Activated T-helper 2 cell treated with anti-CD3 and anti-CD28 coated beads, Interferon-gamma antibody, Interleukin-2, Interleukin-4, amounts not matched to agents 10 μg/mL and 5 μg/mL and 100 μg/mL, durations not matched to agents 14 hours and 24 hours and 36 hours (primary cell): ENCODE results near the gene DENND2D. TPM values are rescaled to one million over a fixed set of nuclear protein-coding genes. Genes with fewer than 3 reads are reported as not detected.
A peak's percentile ranks its signal among the peaks of the same experiment; 100 is the strongest.

Source experiments
- DNase-seq: peaks from one replicate; pipeline ENCODE4 v3.0.0; 2021; ENCODE audit warnings: low spot score
- H3K27ac Mint-ChIP-seq: one replicate; pipeline ENCODE4 v1.8.0; 2021; ENCODE audit warnings: mixed read lengths
- H3K27me3 Mint-ChIP-seq: one replicate; pipeline ENCODE4 v1.8.0; 2021; ENCODE audit warnings: low read depth, mixed read lengths
- H3K36me3 Mint-ChIP-seq: one replicate; pipeline ENCODE4 v1.8.0; 2021; ENCODE audit warnings: low read depth, mixed read lengths
- H3K4me1 Mint-ChIP-seq: one replicate; pipeline ENCODE4 v1.8.0; 2021; ENCODE audit warnings: low read depth, mixed read lengths
- H3K4me3 Mint-ChIP-seq: one replicate; pipeline ENCODE4 v1.8.0; 2021; ENCODE audit warnings: low read depth, mild to moderate bottlenecking, moderate library complexity, mixed read lengths
- H3K9me3 Mint-ChIP-seq: one replicate; pipeline ENCODE4 v1.8.0; 2021; ENCODE audit warnings: mixed read lengths
- intact Hi-C: fragments of 100-400 bp; cut with micrococcal nuclease; formaldehyde crosslinking; loops from one replicate; pipeline ENCODE4 v1.15.1; 2023
- total RNA-seq: library from RNA; stranded (reverse); gene quantifications from 2 replicates; pipeline ENCODE4 v1.2.3, GENCODE V29; 2022

The DENND2D gene
- total RNA-seq, 1 donor from 2014 or later: 139 TPM

GRCh38 chr1:111197598-111198284 lies 2.7 kb downstream of the DENND2D start:
- peak overlapping the region; percentile 97 for H3K27ac Mint-ChIP-seq
- H3K4me3 Mint-ChIP-seq: peak overlapping the region; percentile 98
- DNase-seq: no peak
- intact Hi-C loops: loop anchor here (2.0 kb wide), 1 partner anchor 57 kb away; the partner anchor contains the start of genes CEPT1 and DRAM2
- H3K36me3 Mint-ChIP-seq: peaks cover 73% of the 10 kb centered on the region
- no peaks in the 10 kb centered on the region for H3K9me3 Mint-ChIP-seq
- H3K4me1 Mint-ChIP-seq: peaks cover 80% of the 10 kb centered on the region
- H3K27me3 Mint-ChIP-seq: no peaks in the 10 kb centered on the region

- no peak for DNase-seq
- H3K27ac Mint-ChIP-seq: peak overlapping the region; percentile 57
- intact Hi-C loops: loop anchor here (2.0 kb wide), 1 partner anchor 55 kb away; the partner anchor contains the start of genes CEPT1 and DRAM2
- peaks cover 80% of the 10 kb centered on the region for H3K4me1 Mint-ChIP-seq
- no peaks in the 10 kb centered on the region for H3K9me3 Mint-ChIP-seq
- H3K4me3 Mint-ChIP-seq: peak overlapping the region; percentile 98
- H3K36me3 Mint-ChIP-seq: peaks cover 89% of the 10 kb centered on the region
- no peaks in the 10 kb centered on the region for H3K27me3 Mint-ChIP-seq
Observed at GRCh38 chr1:111196213-111196612, 4.2 kb downstream of the DENND2D start.

GRCh38 chr1:111195002-111195684 lies 5.3 kb downstream of the DENND2D start:
- intact Hi-C loops: no loop called here
- peak overlapping the region; percentile 98 for H3K4me3 Mint-ChIP-seq

GRCh38 chr1:111193712-111194480 lies 6.5 kb downstream of the DENND2D start:
- intact Hi-C loops: loop anchor here (5.0 kb wide), 1 partner anchor 33 kb away; the partner anchor contains the start of gene CHI3L2
- no peaks in the 10 kb centered on the region for H3K9me3 Mint-ChIP-seq
- H3K4me3 Mint-ChIP-seq: peak overlapping the region; percentile 19
- H3K36me3 Mint-ChIP-seq: peaks cover 99% of the 10 kb centered on the region
- peak overlapping the region; percentile 89 for H3K27ac Mint-ChIP-seq
- no peaks in the 10 kb centered on the region for H3K27me3 Mint-ChIP-seq
- peaks cover 93% of the 10 kb centered on the region for H3K4me1 Mint-ChIP-seq
- DNase-seq: no peak

More at GRCh38 chr1:111195002-111195684, 5.3 kb downstream of the DENND2D start:
- Mint-ChIP-seq H3K27ac (peak overlapping the region; percentile 50), H3K9me3 (no peaks in the 10 kb centered on the region), H3K27me3 (no peaks in the 10 kb centered on the region), H3K4me1 (peaks cover 82% of the 10 kb centered on the region), H3K36me3 (peaks cover 99% of the 10 kb centered on the region)
- DNase-seq: no peak

- Mint-ChIP-seq H3K36me3 (peaks cover 99% of the 10 kb centered on the region), H3K27me3 (no peaks in the 10 kb centered on the region), H3K4me1 (peaks cover 90% of the 10 kb centered on the region), H3K27ac (peak overlapping the region; percentile 89), H3K4me3 (no peak overlapping the region), H3K9me3 (no peaks in the 10 kb centered on the region)
- no peak for DNase-seq
- intact Hi-C loops: loop anchor here (5.0 kb wide), 1 partner anchor 34 kb away; the partner anchor contains the start of gene CHI3L2
Observed at GRCh38 chr1:111192658-111193519, 7.6 kb downstream of the DENND2D start.

GRCh38 chr1:111192074-111192473 lies 8.4 kb downstream of the DENND2D start:
- no peak for DNase-seq
- no peaks in the 10 kb centered on the region for H3K27me3 Mint-ChIP-seq
- H3K4me1 Mint-ChIP-seq: peaks cover 86% of the 10 kb centered on the region
- peaks cover 99% of the 10 kb centered on the region for H3K36me3 Mint-ChIP-seq
- H3K27ac Mint-ChIP-seq: peak overlapping the region; percentile 26
- no peak overlapping the region for H3K4me3 Mint-ChIP-seq
- intact Hi-C loops: loop anchor here (5.0 kb wide), 1 partner anchor 35 kb away; the partner anchor contains the start of gene CHI3L2
- H3K9me3 Mint-ChIP-seq: no peaks in the 10 kb centered on the region

- Mint-ChIP-seq H3K27me3 (no peaks in the 10 kb centered on the region), H3K4me3 (no peak overlapping the region), H3K9me3 (no peaks in the 10 kb centered on the region), H3K4me1 (peaks cover 84% of the 10 kb centered on the region), H3K27ac (peak overlapping the region; percentile 24), H3K36me3 (peaks cover 99% of the 10 kb centered on the region)
- DNase-seq: no peak
- intact Hi-C loops: loop anchor here (5.0 kb wide), 1 partner anchor 36 kb away; the partner anchor contains the start of gene CHI3L2
Observed at GRCh38 chr1:111191496-111191895, 8.9 kb downstream of the DENND2D start.

GRCh38 chr1:111190931-111191451 lies 9.5 kb downstream of the DENND2D start:
- Mint-ChIP-seq H3K36me3 (peaks cover 99% of the 10 kb centered on the region), H3K4me3 (no peak overlapping the region), H3K27ac (peak overlapping the region; percentile 24), H3K27me3 (no peaks in the 10 kb centered on the region), H3K9me3 (no peaks in the 10 kb centered on the region), H3K4me1 (peaks cover 79% of the 10 kb centered on the region)
- no peak for DNase-seq
- intact Hi-C loops: loop anchor here (5.0 kb wide), 1 partner anchor 36 kb away; the partner anchor contains the start of gene CHI3L2

- H3K4me3 Mint-ChIP-seq: no peak overlapping the region
Observed at GRCh38 chr1:111184663-111185062, 15.8 kb downstream of the DENND2D start.

GRCh38 chr1:111183308-111184069 lies 17.0 kb downstream of the DENND2D start:
- H3K4me1 Mint-ChIP-seq: peaks cover 25% of the 10 kb centered on the region
- intact Hi-C loops: no loop called here
- no peaks in the 10 kb centered on the region for H3K27me3 Mint-ChIP-seq

More at GRCh38 chr1:111184663-111185062, 15.8 kb downstream of the DENND2D start:
- H3K27ac Mint-ChIP-seq: no peak overlapping the region
- DNase-seq: no peak
- H3K36me3 Mint-ChIP-seq: peaks cover 86% of the 10 kb centered on the region
- no peaks in the 10 kb centered on the region for H3K27me3 Mint-ChIP-seq
- no peaks in the 10 kb centered on the region for H3K9me3 Mint-ChIP-seq
- H3K4me1 Mint-ChIP-seq: peaks cover 32% of the 10 kb centered on the region
- intact Hi-C loops: no loop called here

GRCh38 chr1:111182052-111182451 lies 18.4 kb downstream of the DENND2D start:
- Mint-ChIP-seq H3K4me1 (peaks cover 20% of the 10 kb centered on the region), H3K4me3 (no peak overlapping the region), H3K27me3 (no peaks in the 10 kb centered on the region), H3K9me3 (no peaks in the 10 kb centered on the region), H3K36me3 (peaks cover 76% of the 10 kb centered on the region), H3K27ac (no peak overlapping the region)
- intact Hi-C loops: no loop called here
- no peak for DNase-seq

More at GRCh38 chr1:111183308-111184069, 17.0 kb downstream of the DENND2D start:
- Mint-ChIP-seq H3K36me3 (peaks cover 82% of the 10 kb centered on the region), H3K9me3 (no peaks in the 10 kb centered on the region), H3K4me3 (no peak overlapping the region), H3K27ac (peak overlapping the region; percentile 62)
- no peak for DNase-seq
